ENCODE data around the gene PMM2. TPM values are rescaled to one million over a fixed set of nuclear protein-coding genes. Genes with fewer than 3 reads are reported as not detected.

Gene PMM2
- total RNA-seq, 6 experiments from 2014 or later, result 18.6 to 47.8 (median 39.0) TPM

- Histone ChIP-seq H3K4me1 (no peaks in the 10 kb centered on the region), H3K27me3 (no peaks in the 10 kb centered on the region), H3K27ac (no peak overlapping the region), H3K36me3 (peaks cover 0 to 88% (median 44%) of the 10 kb centered on the region in 4 donors), H3K4me3 (no peak overlapping the region), H3K9me3 (no peaks in the 10 kb centered on the region)
- no peak for ATAC-seq
- intact Hi-C loops (cut with DNase I), result no loop called here
- TF ChIP-seq CTCF (IDR thresholded peaks at IDR 0.05) (no peak), POLR2A (IDR thresholded peaks at IDR 0.05) (no peak)
- DNase-seq, result no peak
- WGBS (ENCODE audit: insufficient coverage, low coverage, low lambda C conversion rate, missing lambda C conversion rate), result 64% methylated on average over 3 of the region's 3 CpGs
Observed at GRCh38 chr16:8773537-8773936, 24.1 kb upstream of the PMM2 start.

- no peaks in the 10 kb centered on the region for H3K27me3 ChIP-seq
- no peaks in the 10 kb centered on the region for H3K9me3 ChIP-seq
- H3K27ac ChIP-seq, result no peak overlapping the region
- no peak for TF ChIP-seq POLR2A (IDR thresholded peaks at IDR 0.05)
- no peak for TF ChIP-seq CTCF (IDR thresholded peaks at IDR 0.05)
- no peak for ATAC-seq
- intact Hi-C loops (cut with DNase I), result no loop called here
- no peaks in the 10 kb centered on the region for H3K4me1 ChIP-seq
- no peak overlapping the region for H3K4me3 ChIP-seq
- 86% methylated on average over 11 of the region's 11 CpGs for WGBS (ENCODE audit: insufficient coverage, low coverage, low lambda C conversion rate, missing lambda C conversion rate)
- peaks cover 0 to 88% (median 44%) of the 10 kb centered on the region in 4 donors for H3K36me3 ChIP-seq
- no peak for DNase-seq
Observed at GRCh38 chr16:8774208-8774607, 23.4 kb upstream of the PMM2 start.

DNA sequence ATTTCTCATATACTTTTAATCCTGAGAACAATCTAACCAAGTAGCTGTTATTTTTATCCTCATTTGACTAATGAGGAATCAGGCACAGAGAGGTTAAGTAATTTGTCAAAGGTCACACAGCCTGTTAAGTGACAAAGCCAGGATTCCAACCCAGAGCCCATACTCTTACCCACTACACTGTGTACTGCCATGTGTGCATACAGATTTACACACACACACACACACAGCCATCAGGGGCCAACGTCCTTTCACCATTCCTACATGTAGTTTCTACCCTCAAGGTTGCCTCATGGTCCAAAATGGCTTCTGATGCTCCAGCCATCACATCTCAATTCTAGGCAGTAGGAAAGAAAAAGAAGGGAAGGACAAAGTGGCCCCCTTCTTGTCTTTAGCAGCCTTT is 22.3 kb upstream of the PMM2 start:
- ATAC-seq, result no peak
- Histone ChIP-seq H3K4me3 (no peak overlapping the region), H3K27ac (no peak overlapping the region), H3K27me3 (no peaks in the 10 kb centered on the region), H3K4me1 (no peaks in the 10 kb centered on the region), H3K36me3 (peaks cover 0 to 89% (median 48%) of the 10 kb centered on the region in 4 donors), H3K9me3 (no peaks in the 10 kb centered on the region)
- DNase-seq, result no peak
- intact Hi-C loops (cut with DNase I), result no loop called here
- TF ChIP-seq POLR2A (IDR thresholded peaks at IDR 0.05) (no peak), CTCF (IDR thresholded peaks at IDR 0.05) (no peak)
- WGBS (ENCODE audit: insufficient coverage, low coverage, low lambda C conversion rate, missing lambda C conversion rate), result 71% methylated on average over 1 of the region's 1 CpG

GRCh38 chr16:8776129-8776584 is 21.5 kb upstream of the PMM2 start:
- no peak overlapping the region for H3K27ac ChIP-seq
- intact Hi-C loops (cut with DNase I), result no loop called here
- WGBS (ENCODE audit: insufficient coverage, low coverage, low lambda C conversion rate, missing lambda C conversion rate), result 90% methylated on average over 2 of the region's 12 CpGs
- peaks cover 0 to 81% (median 46%) of the 10 kb centered on the region in 4 donors for H3K36me3 ChIP-seq
- H3K4me3 ChIP-seq, result no peak overlapping the region
- no peak for ATAC-seq
- no peaks in the 10 kb centered on the region for H3K27me3 ChIP-seq
- TF ChIP-seq CTCF (IDR thresholded peaks at IDR 0.05) (no peak), POLR2A (IDR thresholded peaks at IDR 0.05) (no peak)
- H3K4me1 ChIP-seq, result no peaks in the 10 kb centered on the region
- DNase-seq, result no peak
- no peaks in the 10 kb centered on the region for H3K9me3 ChIP-seq

DNA sequence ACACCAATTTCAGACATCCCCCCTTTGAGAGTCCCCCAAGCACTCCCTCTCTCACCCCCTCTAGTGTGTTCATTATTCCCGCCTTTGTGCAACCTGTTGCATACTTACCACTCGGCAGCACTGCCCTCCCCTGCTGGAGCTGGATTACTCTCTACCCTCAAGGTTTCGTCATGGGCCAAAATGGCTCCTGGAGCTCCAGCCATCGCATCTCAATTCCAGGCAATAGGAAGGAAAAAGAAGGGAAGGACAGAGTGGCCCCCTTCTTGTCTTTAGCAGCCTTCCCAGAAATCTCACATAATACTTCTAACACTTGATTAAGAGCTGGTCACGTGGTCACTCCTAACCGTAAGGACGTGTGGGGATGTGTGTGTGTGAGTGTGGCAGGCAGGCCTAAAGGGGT is 20.4 kb upstream of the PMM2 start:
- no peak overlapping the region for H3K4me3 ChIP-seq
- no peaks in the 10 kb centered on the region for H3K4me1 ChIP-seq
- intact Hi-C loops (cut with DNase I), result no loop called here
- ATAC-seq (no peak), DNase-seq (no peak)
- WGBS (ENCODE audit: insufficient coverage, low coverage, low lambda C conversion rate, missing lambda C conversion rate), result 87% methylated on average over 3 of the region's 7 CpGs
- no peak overlapping the region for H3K27ac ChIP-seq
- no peak for TF ChIP-seq CTCF (IDR thresholded peaks at IDR 0.05)
- no peak for TF ChIP-seq POLR2A (IDR thresholded peaks at IDR 0.05)
- H3K36me3 ChIP-seq, result peaks cover 0 to 73% (median 43%) of the 10 kb centered on the region in 4 donors
- H3K27me3 ChIP-seq, result no peaks in the 10 kb centered on the region
- H3K9me3 ChIP-seq, result no peaks in the 10 kb centered on the region
